ENCODE results near the gene MFSD1.

Gene MFSD1

GRCh38 chr3:158820521-158820920 lies 18.7 kb downstream of the MFSD1 start:
- no peak for DNase-seq

- DNase-seq = no peak
Measured at GRCh38 chr3:158821847-158822246, 20.0 kb downstream of the MFSD1 start.

- DNase-seq = no peak
Measured at GRCh38 chr3:158823426-158823825, 21.6 kb downstream of the MFSD1 start.

GRCh38 chr3:158827773-158828172 lies 25.9 kb downstream of the MFSD1 start:
- DNase-seq = no peak

- no peak for DNase-seq
Measured at GRCh38 chr3:158830391-158830790, 28.5 kb downstream of the MFSD1 start.

- no peak for DNase-seq
Measured at GRCh38 chr3:158831861-158832260, 30.0 kb downstream of the MFSD1 start.

- DNase-seq = no peak
Measured at GRCh38 chr3:158835631-158836030, 33.8 kb downstream of the MFSD1 start.

- no peak for DNase-seq
Measured at GRCh38 chr3:158836312-158836711, 34.5 kb downstream of the MFSD1 start.

GRCh38 chr3:158837240-158837639 lies 35.4 kb downstream of the MFSD1 start:
- no peak for DNase-seq

- DNase-seq = no peak
Measured at GRCh38 chr3:158839966-158840365, 38.1 kb downstream of the MFSD1 start.

GRCh38 chr3:158841387-158841786 lies 39.5 kb downstream of the MFSD1 start:
- no peak for DNase-seq

- DNase-seq = no peak
Measured at GRCh38 chr3:158842976-158843375, 41.1 kb downstream of the MFSD1 start.

- DNase-seq = peak; percentile 36
Measured at GRCh38 chr3:158845765-158846350, 44.0 kb downstream of the MFSD1 start.

GRCh38 chr3:158846803-158847451 lies 45.1 kb downstream of the MFSD1 start:
- DNase-seq = no peak

- no peak for DNase-seq
Measured at GRCh38 chr3:158847452-158847821, 45.6 kb downstream of the MFSD1 start.

- no peak for DNase-seq
Measured at GRCh38 chr3:158847885-158848284, 46.0 kb downstream of the MFSD1 start.

- DNase-seq = no peak
Measured at GRCh38 chr3:158849757-158850156, 47.9 kb downstream of the MFSD1 start.

- no peak for DNase-seq
Measured at GRCh38 chr3:158859362-158859761, 57.5 kb downstream of the MFSD1 start.

GRCh38 chr3:158863247-158863646 lies 61.4 kb downstream of the MFSD1 start:
- DNase-seq = no peak

GRCh38 chr3:158864492-158864891 lies 62.6 kb downstream of the MFSD1 start:
- DNase-seq = no peak

- DNase-seq = no peak
Measured at GRCh38 chr3:158875700-158876099, 73.8 kb downstream of the MFSD1 start.
